Measurements from ENCODE around the gene STK17A.

STK17A gene

GRCh38 chr7:43582503-43583423 is at the start of gene STK17A:
Gene STK17A (plus strand): TSS chr7:43583108. CDS start chr7:43583244, 136 bp downstream.
- TF ChIP-seq ZBTB7A (IDR thresholded peaks at IDR 0.05; ENCODE audit: low read depth) (no peak), REST (IDR thresholded peaks at IDR 0.05; ENCODE audit: low read depth) (0 out of 2 replicates have a peak, but pooled peaks have one; percentile 9), CREB1 (IDR thresholded peaks at IDR 0.05; ENCODE audit: low read depth) (no peak), MAX (IDR thresholded peaks at IDR 0.05) (0 out of 2 replicates have a peak, but pooled peaks have one; percentile 25), FOXM1 (IDR thresholded peaks at IDR 0.05; ENCODE audit: borderline replicate concordance, low read depth) (no peak), EGR1 (IDR thresholded peaks at IDR 0.05) (no peak), TCF12 (IDR thresholded peaks at IDR 0.05; ENCODE audit: low read depth) (0 out of 2 replicates have a peak, but pooled peaks have one; percentile 22), TEAD4 (IDR thresholded peaks at IDR 0.05) (0 out of 2 replicates have a peak, but pooled peaks have one; percentile 12), RAD21 (IDR thresholded peaks at IDR 0.05; ENCODE audit: low read depth) (peak; percentile 95), CEBPB (IDR thresholded peaks at IDR 0.05) (no peak), EP300 (IDR thresholded peaks at IDR 0.05; ENCODE audit: borderline replicate concordance) (no peak; the same call in 1 of the 2 replicates), YY1 (IDR thresholded peaks at IDR 0.05; ENCODE audit: low read depth) (no peak), TAF1 (IDR thresholded peaks at IDR 0.05; ENCODE audit: low read depth) (peak; percentile 87; the same call in 1 of the 2 replicates), NFIC (IDR thresholded peaks at IDR 0.05) (peak; percentile 12; the same call in 1 of the 2 replicates), USF1 (IDR thresholded peaks at IDR 0.05) (no peak)

GRCh38 chr7:43533801-43534479 is 49.0 kb upstream of the STK17A start:
- TF ChIP-seq TCF12 (IDR thresholded peaks at IDR 0.05; ENCODE audit: low read depth): no peak
- no peak for TF ChIP-seq RAD21 (IDR thresholded peaks at IDR 0.05; ENCODE audit: low read depth)
- no peak for TF ChIP-seq CREB1 (IDR thresholded peaks at IDR 0.05; ENCODE audit: low read depth)

- TF ChIP-seq REST (IDR thresholded peaks at IDR 0.05; ENCODE audit: low read depth) (no peak), YY1 (IDR thresholded peaks at IDR 0.05; ENCODE audit: low read depth) (no peak), CREB1 (IDR thresholded peaks at IDR 0.05; ENCODE audit: low read depth) (no peak), ZBTB7A (IDR thresholded peaks at IDR 0.05; ENCODE audit: low read depth) (no peak), TCF12 (IDR thresholded peaks at IDR 0.05; ENCODE audit: low read depth) (no peak), RAD21 (IDR thresholded peaks at IDR 0.05; ENCODE audit: low read depth) (no peak), FOXM1 (IDR thresholded peaks at IDR 0.05; ENCODE audit: borderline replicate concordance, low read depth) (no peak), TAF1 (IDR thresholded peaks at IDR 0.05; ENCODE audit: low read depth) (no peak), CEBPB (IDR thresholded peaks at IDR 0.05) (no peak), MAX (IDR thresholded peaks at IDR 0.05) (no peak), TEAD4 (IDR thresholded peaks at IDR 0.05) (no peak), EGR1 (IDR thresholded peaks at IDR 0.05) (no peak), EP300 (IDR thresholded peaks at IDR 0.05; ENCODE audit: borderline replicate concordance) (no peak), NFIC (IDR thresholded peaks at IDR 0.05) (no peak), USF1 (IDR thresholded peaks at IDR 0.05) (no peak)
Measured at GRCh38 chr7:43535031-43535451, 47.9 kb upstream of the STK17A start.

- TF ChIP-seq MAX (IDR thresholded peaks at IDR 0.05) (no peak), NFIC (IDR thresholded peaks at IDR 0.05) (no peak), EGR1 (IDR thresholded peaks at IDR 0.05) (no peak), TEAD4 (IDR thresholded peaks at IDR 0.05) (no peak), TCF12 (IDR thresholded peaks at IDR 0.05; ENCODE audit: low read depth) (no peak), REST (IDR thresholded peaks at IDR 0.05; ENCODE audit: low read depth) (no peak), CEBPB (IDR thresholded peaks at IDR 0.05) (no peak), USF1 (IDR thresholded peaks at IDR 0.05) (no peak), FOXM1 (IDR thresholded peaks at IDR 0.05; ENCODE audit: borderline replicate concordance, low read depth) (no peak)
Measured at GRCh38 chr7:43535810-43536585, 46.9 kb upstream of the STK17A start.

All from Ishikawa (cell line).